ENCODE results near the gene PRRX2.
"Not testable (repeated sequence)": the region's sequence is repeated elsewhere in the genome, so short reads cannot be mapped to it uniquely, and the experiment has no call there.

The PRRX2 gene

DNA sequence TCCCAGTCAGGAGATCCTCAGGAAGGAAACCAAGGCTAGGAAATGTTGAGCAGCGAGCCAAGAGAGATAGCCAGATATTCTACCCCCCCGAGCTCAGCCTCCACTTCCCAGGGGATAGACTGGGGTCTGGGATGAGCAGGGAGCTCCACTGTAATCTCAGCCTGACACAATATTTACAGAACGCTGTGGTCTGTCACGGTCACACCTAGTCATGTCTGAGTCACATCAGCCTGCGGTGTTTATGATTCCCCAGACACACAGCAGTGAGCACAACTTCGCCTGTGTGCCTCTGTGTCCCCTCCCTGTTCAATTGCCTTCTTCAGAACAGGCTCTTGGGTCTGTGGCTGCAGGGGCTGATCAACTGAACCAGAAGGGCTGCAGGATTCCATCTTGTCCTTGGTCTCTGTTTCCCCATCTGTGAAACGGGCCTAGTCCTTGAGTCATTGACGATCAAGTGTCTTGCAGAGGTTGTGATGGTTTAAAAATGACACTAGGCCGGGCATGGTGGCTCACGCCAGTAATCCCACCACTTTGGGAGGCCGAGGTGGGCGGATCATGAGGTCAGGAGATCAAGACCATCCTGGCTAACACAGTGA is 8.6 kb upstream of the PRRX2 start:
- H3K4me3 ChIP-seq (ENCODE audit: low read length), result no peak overlapping the region
- no peak overlapping the region for H4K8ac ChIP-seq (ENCODE audit: low read depth, low read length)
- H3K23ac ChIP-seq (ENCODE audit: low read length), result no peak overlapping the region
- no peaks in the 10 kb centered on the region for H3K79me2 ChIP-seq (ENCODE audit: control insufficient read depth, insufficient read depth, low read length)
- no peak overlapping the region for H2BK120ac ChIP-seq (ENCODE audit: low read depth, low read length)
- H3K79me1 ChIP-seq (ENCODE audit: low read length), result no peaks in the 10 kb centered on the region
- H3K27ac ChIP-seq (ENCODE audit: low read depth, low read length), result no peak overlapping the region
- H2AK5ac ChIP-seq (ENCODE audit: low read length), result no peak overlapping the region
- no CpG with 5 or more reads among the region's 12 CpGs for WGBS (ENCODE audit: extremely low coverage, insufficient coverage, low lambda C conversion rate)
- H3K4ac ChIP-seq (ENCODE audit: low read depth, low read length), result no peak overlapping the region
- no peak overlapping the region for H3K9ac ChIP-seq (ENCODE audit: low read length)
- no peak overlapping the region for H2BK5ac ChIP-seq (ENCODE audit: low read length)
- H3K27me3 ChIP-seq (ENCODE audit: insufficient read depth, low read length, poor library complexity), result no peaks in the 10 kb centered on the region
- no peak overlapping the region for H3K4me2 ChIP-seq (ENCODE audit: low read length)
- H3K56ac ChIP-seq (ENCODE audit: low read length), result no peak overlapping the region
- H3K18ac ChIP-seq (ENCODE audit: low read length), result no peak overlapping the region
- DNase-seq, result no peak
- no peaks in the 10 kb centered on the region for H3K36me3 ChIP-seq (ENCODE audit: control insufficient read depth, insufficient read depth, low read length)
- no peak overlapping the region for H2BK15ac ChIP-seq (replicated peaks; ENCODE audit: low read depth)
- H3K4me1 ChIP-seq (ENCODE audit: control insufficient read depth, low read depth, low read length), result no peaks in the 10 kb centered on the region
- H4K5ac ChIP-seq (ENCODE audit: low read length), result no peak overlapping the region

DNA sequence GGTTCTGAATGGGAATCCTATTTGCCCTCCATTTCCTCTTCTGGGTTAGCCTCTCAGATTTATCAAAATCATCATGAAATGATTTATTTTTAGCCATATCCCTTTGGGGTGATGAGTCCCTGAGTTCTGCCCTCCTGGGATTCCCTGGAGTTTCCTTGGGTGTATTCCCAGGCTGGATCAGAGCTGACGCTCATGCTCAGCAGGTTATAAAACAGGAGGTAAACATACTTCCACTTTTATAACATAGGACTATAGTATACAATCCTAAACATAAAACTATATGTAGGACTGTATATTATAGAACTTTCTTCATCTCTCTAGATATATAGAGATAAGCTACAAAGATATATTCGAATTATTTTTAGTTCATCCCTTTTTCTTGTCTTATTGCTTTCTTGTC is 4.4 kb upstream of the PRRX2 start:
- no peak overlapping the region for H3K27ac ChIP-seq (ENCODE audit: low read depth, low read length)
- no peak overlapping the region for H3K23ac ChIP-seq (ENCODE audit: low read length)
- no peak overlapping the region for H3K56ac ChIP-seq (ENCODE audit: low read length)
- no peak overlapping the region for H2AK5ac ChIP-seq (ENCODE audit: low read length)
- H3K27me3 ChIP-seq (ENCODE audit: insufficient read depth, low read length, poor library complexity), result no peaks in the 10 kb centered on the region
- H3K36me3 ChIP-seq (ENCODE audit: control insufficient read depth, insufficient read depth, low read length), result no peaks in the 10 kb centered on the region
- no peak for DNase-seq
- H3K79me2 ChIP-seq (ENCODE audit: control insufficient read depth, insufficient read depth, low read length), result no peaks in the 10 kb centered on the region
- H4K8ac ChIP-seq (ENCODE audit: low read depth, low read length), result no peak overlapping the region
- H2BK5ac ChIP-seq (ENCODE audit: low read length), result no peak overlapping the region
- no peak overlapping the region for H3K4ac ChIP-seq (ENCODE audit: low read depth, low read length)
- no peak overlapping the region for H3K18ac ChIP-seq (ENCODE audit: low read length)
- no peaks in the 10 kb centered on the region for H3K4me1 ChIP-seq (ENCODE audit: control insufficient read depth, low read depth, low read length)
- H2BK120ac ChIP-seq (ENCODE audit: low read depth, low read length), result no peak overlapping the region
- H3K4me3 ChIP-seq (ENCODE audit: low read length), result no peak overlapping the region
- no CpG with 5 or more reads among the region's 2 CpGs for WGBS (ENCODE audit: extremely low coverage, insufficient coverage, low lambda C conversion rate)
- no peaks in the 10 kb centered on the region for H3K79me1 ChIP-seq (ENCODE audit: low read length)
- H4K5ac ChIP-seq (ENCODE audit: low read length), result no peak overlapping the region
- no peak overlapping the region for H3K9ac ChIP-seq (ENCODE audit: low read length)
- no peak overlapping the region for H2BK15ac ChIP-seq (replicated peaks; ENCODE audit: low read depth)
- no peak overlapping the region for H3K4me2 ChIP-seq (ENCODE audit: low read length)

DNA sequence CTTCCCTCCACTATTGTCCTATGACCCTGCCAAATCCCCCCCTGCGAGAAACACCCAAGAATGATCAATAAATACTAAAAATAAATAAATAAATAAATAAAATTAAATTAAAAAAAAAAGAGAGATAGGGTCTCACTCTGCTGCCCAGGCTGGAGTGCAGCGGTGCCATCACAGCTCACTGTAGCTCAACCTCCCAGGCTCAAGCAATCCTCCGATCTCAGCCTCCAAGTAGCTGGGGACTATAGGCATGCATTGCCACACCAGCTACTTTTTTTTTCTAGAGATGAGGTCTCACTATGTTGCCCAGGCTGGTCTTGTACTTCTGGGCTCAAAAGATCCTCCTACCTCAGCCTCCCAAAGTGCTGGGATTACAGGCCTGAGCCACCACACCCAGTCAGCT is 3.2 kb upstream of the PRRX2 start:
- H3K4me1 ChIP-seq (ENCODE audit: control insufficient read depth, low read depth, low read length); H3K36me3 ChIP-seq (ENCODE audit: control insufficient read depth, insufficient read depth, low read length); H2AK5ac ChIP-seq (ENCODE audit: low read length); H4K8ac ChIP-seq (ENCODE audit: low read depth, low read length); H3K27me3 ChIP-seq (ENCODE audit: insufficient read depth, low read length, poor library complexity); H3K4me3 ChIP-seq (ENCODE audit: low read length); H3K79me1 ChIP-seq (ENCODE audit: low read length); H3K23ac ChIP-seq (ENCODE audit: low read length); H2BK15ac ChIP-seq (replicated peaks; ENCODE audit: low read depth); H2BK5ac ChIP-seq (ENCODE audit: low read length); H4K5ac ChIP-seq (ENCODE audit: low read length); H3K27ac ChIP-seq (ENCODE audit: low read depth, low read length); H3K4me2 ChIP-seq (ENCODE audit: low read length); H3K79me2 ChIP-seq (ENCODE audit: control insufficient read depth, insufficient read depth, low read length); DNase-seq; H3K18ac ChIP-seq (ENCODE audit: low read length); H3K56ac ChIP-seq (ENCODE audit: low read length); H3K4ac ChIP-seq (ENCODE audit: low read depth, low read length); H3K9ac ChIP-seq (ENCODE audit: low read length); H2BK120ac ChIP-seq (ENCODE audit: low read depth, low read length): not testable (repeated sequence)
- no CpG with 5 or more reads among the region's 3 CpGs for WGBS (ENCODE audit: extremely low coverage, insufficient coverage, low lambda C conversion rate)

DNA sequence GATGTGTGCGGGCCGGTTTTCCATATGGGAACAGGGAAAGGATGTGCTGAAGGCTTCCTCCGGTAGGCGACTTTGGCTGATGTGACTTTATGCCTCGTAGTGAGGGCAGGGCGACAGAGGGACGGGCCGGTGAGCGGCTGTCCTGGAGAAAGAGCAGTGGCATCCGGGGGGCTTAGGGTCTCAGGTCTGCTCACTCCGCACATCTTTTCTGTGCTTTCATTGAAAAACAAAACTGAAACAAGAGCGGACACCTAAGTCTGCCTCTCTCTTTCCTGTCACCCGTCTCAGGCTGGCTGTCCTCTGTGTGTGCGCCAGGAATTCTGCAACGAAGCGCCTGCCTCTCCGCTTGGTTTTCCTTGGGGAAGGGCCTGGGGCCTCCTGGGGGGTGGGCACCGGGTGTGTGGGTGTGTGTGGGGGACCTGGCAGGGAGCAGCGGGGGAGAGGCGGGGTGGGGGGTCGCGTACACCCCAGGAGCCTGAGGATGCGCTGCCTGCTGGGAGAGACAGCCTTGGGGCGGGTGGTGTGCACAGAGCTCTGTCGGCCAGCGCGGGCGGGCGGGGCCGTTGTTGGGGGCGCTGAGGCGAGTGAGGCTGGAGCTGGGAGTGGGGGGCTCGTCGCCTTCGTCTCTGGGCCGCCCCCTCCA is 580 bp upstream of the PRRX2 start:
- Histone ChIP-seq H3K23ac (ENCODE audit: low read length) (no peak overlapping the region), H3K4me1 (ENCODE audit: control insufficient read depth, low read depth, low read length) (peaks cover under 1% of the 10 kb centered on the region), H3K56ac (ENCODE audit: low read length) (peak overlapping the region; percentile 67), H3K9ac (ENCODE audit: low read length) (no peak overlapping the region), H3K4me2 (ENCODE audit: low read length) (peak overlapping the region; percentile 28), H3K4me3 (ENCODE audit: low read length) (no peak overlapping the region), H2BK120ac (ENCODE audit: low read depth, low read length) (no peak overlapping the region), H3K79me2 (ENCODE audit: control insufficient read depth, insufficient read depth, low read length) (no peaks in the 10 kb centered on the region), H2BK15ac (replicated peaks; ENCODE audit: low read depth) (no peak overlapping the region), H3K18ac (ENCODE audit: low read length) (no peak overlapping the region), H3K79me1 (ENCODE audit: low read length) (no peaks in the 10 kb centered on the region), H3K4ac (ENCODE audit: low read depth, low read length) (no peak overlapping the region), H3K27me3 (ENCODE audit: insufficient read depth, low read length, poor library complexity) (no peaks in the 10 kb centered on the region), H4K5ac (ENCODE audit: low read length) (no peak overlapping the region), H3K27ac (ENCODE audit: low read depth, low read length) (no peak overlapping the region), H2BK5ac (ENCODE audit: low read length) (no peak overlapping the region), H3K36me3 (ENCODE audit: control insufficient read depth, insufficient read depth, low read length) (no peaks in the 10 kb centered on the region), H2AK5ac (ENCODE audit: low read length) (no peak overlapping the region), H4K8ac (ENCODE audit: low read depth, low read length) (no peak overlapping the region)
- DNase-seq, result peak; percentile 34
- WGBS (ENCODE audit: extremely low coverage, insufficient coverage, low lambda C conversion rate), result no CpG with 5 or more reads among the region's 36 CpGs

DNA sequence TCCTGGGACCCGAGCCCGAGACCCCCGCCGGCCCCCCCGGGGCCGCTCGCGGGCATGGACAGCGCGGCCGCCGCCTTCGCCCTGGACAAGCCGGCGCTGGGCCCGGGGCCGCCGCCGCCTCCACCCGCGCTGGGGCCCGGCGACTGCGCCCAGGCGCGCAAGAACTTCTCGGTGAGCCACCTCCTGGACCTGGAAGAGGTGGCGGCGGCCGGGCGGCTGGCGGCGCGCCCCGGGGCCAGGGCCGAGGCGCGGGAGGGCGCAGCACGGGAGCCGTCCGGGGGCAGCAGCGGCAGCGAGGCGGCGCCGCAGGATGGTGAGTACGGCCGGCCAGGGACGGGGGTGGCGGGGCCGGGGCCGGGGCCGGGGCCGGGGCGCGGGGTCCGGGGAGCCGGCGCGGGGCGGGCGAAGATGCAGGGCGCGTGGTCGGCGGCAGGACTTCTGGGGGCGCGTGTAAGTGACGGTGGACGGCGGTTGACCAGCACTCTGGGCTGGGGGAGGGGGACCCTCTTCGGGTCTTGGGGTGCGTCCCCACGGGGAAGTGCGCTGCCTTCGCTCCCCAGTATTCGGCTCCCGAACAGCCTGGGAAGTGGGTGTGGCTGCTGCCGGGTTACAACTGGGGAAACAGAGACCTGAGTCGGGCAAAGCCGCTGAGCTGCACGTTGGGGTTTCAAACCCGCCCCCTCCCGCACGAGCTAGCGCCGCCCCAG is 520 bp downstream of the PRRX2 start:
- peak overlapping the region; percentile 8 for H2BK120ac ChIP-seq (ENCODE audit: low read depth, low read length)
- H3K18ac ChIP-seq (ENCODE audit: low read length), result peak overlapping the region; percentile 43
- no peak overlapping the region for H3K4ac ChIP-seq (ENCODE audit: low read depth, low read length)
- H4K8ac ChIP-seq (ENCODE audit: low read depth, low read length), result no peak overlapping the region
- peaks cover 2% of the 10 kb centered on the region for H3K4me1 ChIP-seq (ENCODE audit: control insufficient read depth, low read depth, low read length)
- no peak overlapping the region for H3K27ac ChIP-seq (ENCODE audit: low read depth, low read length)
- H3K79me1 ChIP-seq (ENCODE audit: low read length), result no peaks in the 10 kb centered on the region
- no CpG with 5 or more reads among the region's 88 CpGs for WGBS (ENCODE audit: extremely low coverage, insufficient coverage, low lambda C conversion rate)
- no peak overlapping the region for H3K4me3 ChIP-seq (ENCODE audit: low read length)
- H3K56ac ChIP-seq (ENCODE audit: low read length), result peak overlapping the region; percentile 67
- H3K4me2 ChIP-seq (ENCODE audit: low read length), result peak overlapping the region; percentile 28
- no peak overlapping the region for H4K5ac ChIP-seq (ENCODE audit: low read length)
- H2AK5ac ChIP-seq (ENCODE audit: low read length), result no peak overlapping the region
- no peaks in the 10 kb centered on the region for H3K36me3 ChIP-seq (ENCODE audit: control insufficient read depth, insufficient read depth, low read length)
- H3K9ac ChIP-seq (ENCODE audit: low read length), result peak overlapping the region; percentile 42
- no peak for DNase-seq
- H2BK15ac ChIP-seq (replicated peaks; ENCODE audit: low read depth), result no peak overlapping the region
- no peak overlapping the region for H2BK5ac ChIP-seq (ENCODE audit: low read length)
- H3K27me3 ChIP-seq (ENCODE audit: insufficient read depth, low read length, poor library complexity), result no peaks in the 10 kb centered on the region
- H3K23ac ChIP-seq (ENCODE audit: low read length), result no peak overlapping the region
- H3K79me2 ChIP-seq (ENCODE audit: control insufficient read depth, insufficient read depth, low read length), result no peaks in the 10 kb centered on the region

Measured in mesendoderm (in vitro differentiated cells).